GM12801 (cell line): Measurements from ENCODE around the gene KRT24.

Experiments
- CTCF ChIP-seq: IDR thresholded peaks from one replicate; pipeline ENCODE4 v1.5.1; 2011; ENCODE audit warnings: control low read depth; ENCODE audit not compliant: insufficient read length; ENCODE audit errors: extremely low read depth

Gene KRT24

GRCh38 chr17:40672654-40673053, 30.9 kb downstream of the KRT24 start:
- no peak for TF ChIP-seq CTCF

- no peak for TF ChIP-seq CTCF
These were observed 32.3 kb downstream of the KRT24 start for GRCh38 chr17:40671282-40671681.

- TF ChIP-seq CTCF: no peak
These were observed 37.2 kb downstream of the KRT24 start for GRCh38 chr17:40666331-40666730.

GRCh38 chr17:40664582-40665333, 38.8 kb downstream of the KRT24 start, which contains the start of gene KRT222:
Gene KRT222 (minus strand): TSS chr17:40665177. CDS start chr17:40665099, 78 bp downstream.
- TF ChIP-seq CTCF: no peak

- TF ChIP-seq CTCF: no peak
These were observed 40.3 kb downstream of the KRT24 start for GRCh38 chr17:40663252-40663651.

- no peak for TF ChIP-seq CTCF
These were observed 43.6 kb downstream of the KRT24 start for GRCh38 chr17:40659911-40660310.

GRCh38 chr17:40658396-40658795, 45.2 kb downstream of the KRT24 start:
- TF ChIP-seq CTCF: no peak
